PC-3 (cell line): ENCODE data around the gene KCNJ15. TPM values are rescaled to one million over a fixed set of nuclear protein-coding genes. Genes with fewer than 3 reads are reported as not detected.
"Not testable (repeated sequence)": the region's sequence is repeated elsewhere in the genome, so short reads cannot be mapped to it uniquely, and the experiment has no call there.

ENCODE experiments used
- ATAC-seq: fragments of 200-7000 bp; cut with Tn5 transposase; 2 replicates; pipeline ENCODE4 v1.9.1; 2020; ENCODE audit warnings: mild to moderate bottlenecking, moderate library complexity
- BruUV-seq: library from RNA; stranded (reverse); fragments of 400-500 nt; replicated peaks from 2 replicates; lab custom pipeline; 2021; lab: Mats Ljungman, UMichigan
- CTCF ChIA-PET: fragments of 300-600 bp; sonication (Branson Sonifier 250); formaldehyde crosslinking; loops from one replicate; lab custom pipeline; 2022; ENCODE audit warnings: antibody characterized with exemption; lab: Charles Lee
- POLR2A ChIA-PET: fragments of 300-600 bp; sonication (Branson Sonifier 250); formaldehyde crosslinking; loops from one replicate; lab custom pipeline; 2022; ENCODE audit warnings: antibody characterized with exemption; ENCODE audit not compliant: unreplicated experiment; lab: Charles Lee
- DNase-seq: peaks from one replicate; pipeline ENCODE4 v3.0.0-alpha.2; 2015
- H2AFZ ChIP-seq: fragments of 300-600 bp; sonication (generic); 2 replicates; pipeline ENCODE4 v1.6.0; 2016; ENCODE audit warnings: antibody characterized with exemption, low read length
- H3F3A ChIP-seq: fragments of 300-600 bp; sonication (generic); one replicate; pipeline ENCODE4 v1.6.0; 2017; ENCODE audit warnings: antibody characterized with exemption, low read length, control low read depth, mild to moderate bottlenecking; ENCODE audit not compliant: unreplicated experiment
- H3K27ac ChIP-seq: fragments of 300-600 bp; sonication (generic); 2 replicates; pipeline ENCODE4 v1.5.1; 2016; ENCODE audit warnings: mild to moderate bottlenecking, low read length
- H3K27me3 ChIP-seq: fragments of 300-600 bp; sonication (generic); 2 replicates; pipeline ENCODE4 v1.6.1; 2016; ENCODE audit warnings: low read length, mixed read lengths
- H3K36me3 ChIP-seq: fragments of 300-600 bp; sonication (generic); 2 replicates; pipeline ENCODE4 v1.6.1; 2016; ENCODE audit warnings: low read depth, mixed run types, low read length, mixed read lengths
- H3K4me1 ChIP-seq: fragments of 300-600 bp; sonication (generic); 2 replicates; pipeline ENCODE4 v1.5.1; 2016; ENCODE audit warnings: low read length; ENCODE audit not compliant: insufficient read depth
- H3K4me2 ChIP-seq: fragments of 300-600 bp; sonication (generic); 2 replicates; pipeline ENCODE4 v1.6.0; 2016; ENCODE audit warnings: low read length
- H3K4me3 ChIP-seq: fragments of 300-600 bp; sonication (generic); 2 replicates; pipeline ENCODE4 v1.5.1; 2016; ENCODE audit warnings: mild to moderate bottlenecking, low read length, mixed read lengths
- H3K79me2 ChIP-seq: fragments of 300-600 bp; sonication (generic); 2 replicates; pipeline ENCODE4 v1.6.1; 2017; ENCODE audit warnings: low read length, mixed read lengths
- H3K9ac ChIP-seq: fragments of 300-600 bp; sonication (generic); 2 replicates; pipeline ENCODE4 v1.6.0; 2016; ENCODE audit warnings: mild to moderate bottlenecking, low read length
- H3K9me2 ChIP-seq: fragments of 300-600 bp; sonication (generic); replicated peaks from 2 replicates; pipeline ENCODE4 v1.6.1; 2016; ENCODE audit warnings: mixed run types, low read length, mixed read lengths
- H3K9me3 ChIP-seq: fragments of 300-600 bp; sonication (generic); 2 replicates; pipeline ENCODE4 v1.6.1; 2016; ENCODE audit warnings: low read length, mixed read lengths
- H4K20me1 ChIP-seq: fragments of 300-600 bp; sonication (generic); 2 replicates; pipeline ENCODE4 v1.6.1; 2016; ENCODE audit warnings: low read length, mixed read lengths
- EZH2 ChIP-seq: fragments of 300-600 bp; sonication (generic); IDR thresholded peaks from one replicate; pipeline ENCODE4 v1.6.1; 2017; ENCODE audit warnings: antibody characterized with exemption, mild to moderate bottlenecking, low read length; ENCODE audit not compliant: unreplicated experiment
- EZH2phosphoT487 ChIP-seq: fragments of 300-600 bp; sonication (generic); IDR thresholded peaks from 2 replicates; pipeline ENCODE4 v1.6.1; 2018; ENCODE audit warnings: mild to moderate bottlenecking, antibody characterized with exemption, low read length, borderline replicate concordance
- intact Hi-C: fragments of 100-400 bp; cut with micrococcal nuclease; formaldehyde crosslinking; loops from 2 replicates; pipeline ENCODE4 v1.9.0; 2023
- total RNA-seq: library from RNA; depleted of rRNA; stranded (reverse); fragments of >200 nt; gene quantifications from 2 replicates; pipeline ENCODE4 v1.2.3, GENCODE V29; 2014
- TF ChIP-seq, protein P1 (sequence below): fragments of 300-600 bp; sonication (generic); conservative IDR thresholded peaks from 2 replicates; pipeline ENCODE4 v1.5.1; 2017; ENCODE audit warnings: antibody characterized with exemption, low read depth, mild to moderate bottlenecking, low read length

Gene KCNJ15
- total RNA-seq, 1 experiment from 2014 or later = 0.26 TPM

DNA sequence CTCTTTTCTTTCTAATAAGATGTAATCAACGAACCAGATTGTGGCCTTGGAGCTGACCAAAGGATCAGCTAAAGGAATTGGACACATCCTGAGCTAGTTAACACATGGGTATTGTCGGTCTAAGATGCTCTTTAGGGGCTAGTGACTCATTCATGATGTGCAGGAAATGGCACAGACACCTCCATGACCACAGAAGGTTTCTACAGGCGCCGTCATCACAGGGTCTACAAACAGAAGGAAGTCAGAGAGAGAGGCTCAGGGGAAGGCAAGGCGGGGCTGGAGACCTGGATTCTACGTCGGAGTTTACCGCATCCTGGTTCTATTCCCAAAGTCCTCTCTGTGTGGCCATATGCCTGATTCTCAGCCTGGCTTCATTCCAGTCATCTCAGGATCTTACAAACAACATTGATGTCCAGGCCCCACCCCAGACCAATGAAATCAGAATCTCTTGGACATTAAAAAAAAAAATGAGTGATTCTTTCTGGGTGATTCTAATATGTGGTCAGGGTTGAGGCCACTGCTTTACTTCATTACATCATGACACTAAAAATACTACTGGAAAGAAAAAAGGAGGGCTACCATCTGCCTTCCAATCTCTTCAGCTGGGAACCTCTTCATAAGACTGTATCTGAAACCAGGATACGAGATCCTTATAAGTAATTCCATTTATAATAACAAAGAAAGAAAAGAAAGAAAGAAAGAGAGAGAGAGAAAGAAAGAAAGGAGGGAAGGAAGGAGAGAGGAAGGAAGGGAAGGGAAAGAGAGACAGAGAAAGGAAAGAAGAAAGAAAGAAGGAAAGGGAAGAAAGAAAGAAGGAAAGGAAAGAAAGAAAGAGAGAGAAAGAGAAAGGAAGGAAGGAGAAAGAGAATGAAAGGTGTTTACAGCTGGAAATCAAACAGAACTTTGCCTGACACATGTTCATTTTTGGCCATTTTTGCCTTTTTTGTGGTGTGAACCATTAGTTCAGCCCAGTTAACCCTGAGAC, 11.6 kb upstream of the KCNJ15 start:
- no peaks in the 10 kb centered on the region for H3K9me2 ChIP-seq
- ATAC-seq = peak; percentile 78
- no peaks in the 10 kb centered on the region for H3K79me2 ChIP-seq
- no peaks in the 10 kb centered on the region for H3F3A ChIP-seq
- H4K20me1 ChIP-seq = no peaks in the 10 kb centered on the region
- H3K27me3 ChIP-seq = no peaks in the 10 kb centered on the region
- no peak overlapping the region for H2AFZ ChIP-seq
- no peak overlapping the region for H3K4me3 ChIP-seq
- H3K9me3 ChIP-seq = no peaks in the 10 kb centered on the region
- DNase-seq = peak; percentile 83
- H3K27ac ChIP-seq = peak overlapping the region; percentile 76
- H3K4me2 ChIP-seq = no peak overlapping the region
- no TSS peak for BruUV-seq
- H3K9ac ChIP-seq = peak overlapping the region; percentile 30; the same call in 1 of the 2 replicates
- peaks cover 16% of the 10 kb centered on the region for H3K4me1 ChIP-seq
- TF ChIP-seq, protein P1, sequence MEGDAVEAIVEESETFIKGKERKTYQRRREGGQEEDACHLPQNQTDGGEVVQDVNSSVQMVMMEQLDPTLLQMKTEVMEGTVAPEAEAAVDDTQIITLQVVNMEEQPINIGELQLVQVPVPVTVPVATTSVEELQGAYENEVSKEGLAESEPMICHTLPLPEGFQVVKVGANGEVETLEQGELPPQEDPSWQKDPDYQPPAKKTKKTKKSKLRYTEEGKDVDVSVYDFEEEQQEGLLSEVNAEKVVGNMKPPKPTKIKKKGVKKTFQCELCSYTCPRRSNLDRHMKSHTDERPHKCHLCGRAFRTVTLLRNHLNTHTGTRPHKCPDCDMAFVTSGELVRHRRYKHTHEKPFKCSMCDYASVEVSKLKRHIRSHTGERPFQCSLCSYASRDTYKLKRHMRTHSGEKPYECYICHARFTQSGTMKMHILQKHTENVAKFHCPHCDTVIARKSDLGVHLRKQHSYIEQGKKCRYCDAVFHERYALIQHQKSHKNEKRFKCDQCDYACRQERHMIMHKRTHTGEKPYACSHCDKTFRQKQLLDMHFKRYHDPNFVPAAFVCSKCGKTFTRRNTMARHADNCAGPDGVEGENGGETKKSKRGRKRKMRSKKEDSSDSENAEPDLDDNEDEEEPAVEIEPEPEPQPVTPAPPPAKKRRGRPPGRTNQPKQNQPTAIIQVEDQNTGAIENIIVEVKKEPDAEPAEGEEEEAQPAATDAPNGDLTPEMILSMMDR = no peak
- TF ChIP-seq EZH2 (no peak), EZH2phosphoT487 (no peak)
- intact Hi-C loops = no loop called here
- ChIA-PET CTCF (no interaction called here), POLR2A (no interaction called here)
- H3K36me3 ChIP-seq = no peaks in the 10 kb centered on the region

DNA sequence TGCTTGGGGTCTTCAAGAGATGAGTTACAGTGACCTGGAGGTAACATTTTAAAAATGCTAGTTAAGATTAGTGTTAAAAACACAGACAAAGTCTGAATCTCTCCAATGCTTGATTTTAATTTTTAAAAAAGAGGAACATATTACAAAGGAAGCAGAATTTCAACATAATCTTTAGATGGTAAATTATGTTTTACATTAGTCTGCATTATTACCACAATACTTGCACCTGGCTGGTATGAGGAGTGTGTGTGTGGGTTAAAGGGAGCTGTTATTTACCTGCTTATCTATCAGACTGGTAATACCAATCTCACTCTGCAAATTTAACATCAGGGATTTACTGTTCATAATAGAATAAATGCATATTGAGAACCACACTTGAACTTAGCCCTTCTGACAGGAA, 10.3 kb upstream of the KCNJ15 start:
- Histone ChIP-seq H3K4me2 (no peak overlapping the region), H3K4me3 (no peak overlapping the region), H3K79me2 (no peaks in the 10 kb centered on the region), H3K27ac (no peak overlapping the region), H3F3A (no peaks in the 10 kb centered on the region), H3K9ac (no peak overlapping the region), H3K9me3 (no peaks in the 10 kb centered on the region), H3K4me1 (peaks cover 16% of the 10 kb centered on the region), H3K27me3 (no peaks in the 10 kb centered on the region), H2AFZ (no peak overlapping the region), H3K36me3 (no peaks in the 10 kb centered on the region), H4K20me1 (no peaks in the 10 kb centered on the region), H3K9me2 (no peaks in the 10 kb centered on the region)
- ChIA-PET CTCF (no interaction called here), POLR2A (no interaction called here)
- ATAC-seq (no peak), DNase-seq (no peak)
- TF ChIP-seq, protein P1 = no peak
- no peak for TF ChIP-seq EZH2phosphoT487
- TF ChIP-seq EZH2 = no peak
- no TSS peak for BruUV-seq
- intact Hi-C loops = no loop called here

DNA sequence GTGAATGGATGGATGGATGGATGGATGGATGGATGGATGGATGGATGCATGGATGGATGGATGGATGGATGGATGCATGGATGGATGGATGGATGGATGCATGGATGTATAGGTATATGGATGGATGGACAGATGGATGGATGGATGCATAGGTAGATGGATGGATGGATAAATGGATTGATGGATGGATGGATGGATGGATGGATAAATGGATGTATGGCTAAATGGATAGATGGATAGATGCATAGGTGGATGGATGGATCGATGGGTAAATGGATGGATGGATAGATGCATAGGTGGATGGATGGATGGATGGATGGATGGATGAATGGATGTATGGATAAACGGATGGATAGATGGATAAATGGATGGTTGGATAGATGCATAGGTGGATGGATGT, 9.7 kb upstream of the KCNJ15 start:
- H4K20me1 ChIP-seq, H3K9me3 ChIP-seq, BruUV-seq, H3K27me3 ChIP-seq, H3F3A ChIP-seq, H3K79me2 ChIP-seq, H3K9me2 ChIP-seq, CTCF ChIA-PET, H3K36me3 ChIP-seq, H2AFZ ChIP-seq, POLR2A ChIA-PET, H3K27ac ChIP-seq, H3K4me2 ChIP-seq, intact Hi-C loops, H3K9ac ChIP-seq, H3K4me3 ChIP-seq, ATAC-seq, DNase-seq: not testable (repeated sequence)
- peaks cover 16% of the 10 kb centered on the region for H3K4me1 ChIP-seq
